NCI-H2081 treated with DMSO at 0.1 percent for 48 hours (cell line): ENCODE data around the gene YWHAB.

Experiments
- DNase-seq: peaks from one replicate; lab custom pipeline; 2025; lab: John Stamatoyannopoulos, UW

The YWHAB gene

DNA sequence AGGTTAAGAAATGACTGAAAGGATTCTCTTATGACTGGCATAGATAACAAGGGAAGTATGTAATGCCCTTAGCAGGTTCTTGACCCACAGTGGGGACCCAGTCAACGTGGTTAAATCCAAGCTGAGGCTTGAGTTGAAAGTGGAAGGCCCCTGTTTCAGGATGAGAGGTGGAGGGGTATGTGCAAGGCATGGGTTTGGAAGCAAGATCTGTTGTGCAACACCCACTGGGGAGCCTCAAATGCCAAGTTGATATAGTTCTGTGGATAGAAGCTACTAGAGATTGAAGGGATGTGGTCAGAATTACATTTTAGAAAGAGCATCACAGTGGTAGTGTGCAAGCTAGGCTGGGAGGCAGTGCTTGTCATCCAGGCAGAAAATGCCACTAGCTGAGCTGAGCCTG is 29.4 kb downstream of the YWHAB start:
- no peak for DNase-seq

DNA sequence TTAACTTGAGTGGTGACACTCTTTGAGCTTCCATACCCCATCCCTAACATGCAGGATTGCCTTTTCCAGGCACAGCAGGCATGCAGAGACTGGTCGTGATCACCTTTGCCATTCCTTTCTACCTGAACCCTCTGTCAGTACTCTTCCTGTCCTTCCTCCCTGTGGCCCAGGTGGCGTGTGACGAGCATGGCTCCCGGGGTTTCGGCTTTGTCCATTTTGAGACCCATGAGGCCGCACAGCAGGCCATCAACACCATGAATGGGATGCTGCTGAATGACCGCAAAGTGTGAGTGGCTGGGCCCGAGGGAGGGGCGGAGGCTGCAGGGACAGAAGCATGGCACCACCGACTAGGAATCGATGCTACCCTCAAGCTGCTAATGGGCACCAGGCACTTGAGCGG is 31.1 kb downstream of the YWHAB start:
- DNase-seq = no peak

DNA sequence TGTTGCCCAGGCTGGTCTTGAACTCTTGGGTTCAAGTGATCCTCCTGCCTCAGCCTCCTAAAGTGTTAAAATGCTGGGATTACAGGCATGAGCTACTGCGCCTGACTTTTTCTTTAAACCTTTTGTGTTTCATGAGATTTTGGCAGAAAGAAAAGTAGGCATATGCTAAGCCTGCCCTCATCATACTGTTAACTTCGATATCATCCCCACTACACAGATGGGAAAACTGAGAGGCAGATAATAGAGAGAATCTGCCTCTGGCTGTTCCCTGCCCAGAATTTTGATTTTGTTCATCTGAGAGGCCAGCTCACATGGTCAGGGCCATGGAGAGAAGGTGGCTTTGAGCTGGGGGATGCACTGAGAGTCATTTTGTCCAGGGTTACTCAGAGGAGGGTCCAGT is 31.9 kb downstream of the YWHAB start:
- DNase-seq = no peak

DNA sequence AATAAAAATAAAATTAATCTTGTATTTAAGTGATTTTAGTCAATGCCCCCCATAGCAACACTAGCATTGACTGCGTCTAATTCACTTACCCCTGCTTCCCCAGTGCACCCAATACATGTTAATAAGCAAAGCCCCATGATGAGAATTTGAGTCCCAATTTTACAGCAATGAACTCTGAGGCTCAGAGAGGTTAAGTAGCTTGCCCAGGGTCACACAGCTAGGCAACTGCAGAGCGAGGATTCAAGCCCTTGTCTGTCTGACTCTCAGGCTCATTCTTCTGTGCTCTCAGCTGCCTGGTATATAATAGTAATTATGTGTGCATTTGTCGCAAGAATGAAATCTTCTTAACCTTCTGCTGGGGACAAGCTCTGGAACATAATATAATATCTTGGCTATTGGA is 32.8 kb downstream of the YWHAB start:
- DNase-seq = no peak

DNA sequence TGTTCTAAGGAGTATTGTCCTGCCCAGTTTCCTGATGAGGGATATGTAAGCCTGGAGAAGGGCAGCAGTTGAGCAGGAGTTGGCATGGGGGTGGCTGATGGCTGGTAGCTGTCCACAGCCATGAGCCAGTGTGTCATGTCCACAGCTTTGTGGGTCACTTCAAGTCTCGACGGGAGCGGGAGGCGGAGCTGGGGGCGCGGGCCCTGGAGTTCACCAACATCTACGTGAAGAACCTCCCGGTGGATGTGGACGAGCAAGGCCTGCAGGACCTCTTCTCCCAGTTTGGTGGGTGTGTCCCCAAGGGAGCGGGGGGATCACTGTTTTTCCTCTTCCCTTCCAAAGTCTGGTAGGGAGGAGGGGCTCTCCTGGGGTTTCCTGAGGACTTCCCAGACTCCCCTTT is 33.3 kb downstream of the YWHAB start:
- DNase-seq = no peak

DNA sequence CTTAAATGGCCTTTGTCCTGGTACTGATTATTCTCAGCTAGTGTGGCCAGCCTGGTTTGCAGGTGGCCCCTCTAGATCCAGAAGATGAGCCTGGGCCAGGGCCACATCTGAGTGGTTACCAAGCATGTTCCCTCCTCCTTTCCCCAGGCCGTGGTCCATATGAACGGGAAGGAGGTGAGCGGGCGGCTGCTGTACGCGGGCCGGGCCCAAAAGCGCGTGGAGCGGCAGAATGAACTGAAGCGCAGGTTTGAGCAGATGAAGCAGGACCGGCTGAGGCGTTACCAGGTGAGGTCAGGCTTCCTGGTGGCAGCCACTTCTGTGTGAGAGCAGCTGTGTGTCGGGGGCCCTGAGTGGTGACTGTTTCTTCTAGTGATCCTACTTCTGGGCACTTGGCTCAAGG is 35.9 kb downstream of the YWHAB start:
- no peak for DNase-seq

DNA sequence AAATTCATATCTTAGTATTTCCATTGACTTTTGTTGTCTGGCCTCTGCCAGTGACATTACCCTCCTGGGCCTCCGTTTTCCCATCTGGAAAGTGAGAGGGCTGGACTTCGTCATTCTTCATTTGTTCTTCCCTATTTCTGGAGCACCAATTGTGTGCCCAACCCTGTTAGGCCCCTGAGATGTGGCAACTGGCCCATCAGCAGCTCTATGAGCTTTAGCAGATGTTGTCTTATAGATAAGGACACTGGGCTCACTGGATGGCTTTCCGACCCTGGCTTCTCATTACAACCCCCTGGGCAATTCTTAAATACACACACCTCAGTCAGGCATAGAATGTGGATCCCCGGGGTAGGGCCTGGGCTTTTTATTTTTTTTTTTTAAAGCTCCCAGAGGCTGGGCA is 39.0 kb downstream of the YWHAB start:
- DNase-seq = no peak

DNA sequence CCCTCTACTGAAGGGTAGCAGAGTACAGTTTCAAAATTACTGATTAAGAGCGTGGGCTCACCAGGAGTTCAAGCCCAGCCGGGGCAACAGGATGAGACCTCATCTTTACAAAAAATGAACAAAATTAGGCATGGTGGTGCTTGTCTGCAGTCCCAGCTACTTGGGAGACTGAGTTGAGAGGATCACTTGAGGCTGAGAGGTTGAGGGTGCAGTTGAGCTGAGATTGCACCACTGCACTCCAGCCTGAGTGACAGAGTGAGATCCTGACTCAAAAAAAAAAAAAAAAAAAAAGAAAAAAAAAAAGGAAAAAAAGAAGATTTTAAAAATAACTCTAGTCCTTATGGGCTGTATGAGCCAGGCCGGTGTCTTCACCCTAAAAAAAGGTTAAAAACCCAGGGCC is 43.1 kb downstream of the YWHAB start:
- no peak for DNase-seq

DNA sequence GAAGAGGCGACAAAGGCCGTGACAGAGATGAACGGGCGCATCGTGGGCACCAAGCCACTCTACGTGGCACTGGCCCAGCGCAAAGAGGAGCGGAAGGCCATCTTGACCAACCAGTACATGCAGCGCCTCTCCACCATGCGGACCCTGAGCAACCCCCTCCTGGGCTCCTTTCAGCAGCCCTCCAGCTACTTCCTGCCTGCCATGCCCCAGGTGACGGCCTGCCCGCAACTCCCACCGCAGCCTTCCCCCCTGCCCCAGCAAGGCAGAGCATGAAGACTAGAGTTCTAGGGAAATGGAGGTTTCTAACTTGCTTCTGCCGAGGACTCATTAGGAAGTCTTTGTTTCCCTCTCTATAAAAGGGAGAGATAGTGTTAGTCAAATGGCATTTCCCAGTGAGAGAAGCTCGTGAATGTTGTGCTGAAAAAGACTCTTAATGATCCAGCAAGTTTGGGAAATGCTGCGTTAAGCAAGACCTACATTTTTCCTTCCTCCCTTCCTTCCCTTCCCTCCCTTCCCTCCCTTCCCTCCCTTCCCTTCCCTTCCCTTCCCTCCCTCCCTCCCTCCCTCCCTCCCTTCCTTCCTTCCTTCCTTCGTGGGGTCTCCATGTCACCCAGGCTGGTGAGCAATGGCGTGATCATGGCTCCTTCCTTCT is 45.1 kb downstream of the YWHAB start:
- DNase-seq = no peak

DNA sequence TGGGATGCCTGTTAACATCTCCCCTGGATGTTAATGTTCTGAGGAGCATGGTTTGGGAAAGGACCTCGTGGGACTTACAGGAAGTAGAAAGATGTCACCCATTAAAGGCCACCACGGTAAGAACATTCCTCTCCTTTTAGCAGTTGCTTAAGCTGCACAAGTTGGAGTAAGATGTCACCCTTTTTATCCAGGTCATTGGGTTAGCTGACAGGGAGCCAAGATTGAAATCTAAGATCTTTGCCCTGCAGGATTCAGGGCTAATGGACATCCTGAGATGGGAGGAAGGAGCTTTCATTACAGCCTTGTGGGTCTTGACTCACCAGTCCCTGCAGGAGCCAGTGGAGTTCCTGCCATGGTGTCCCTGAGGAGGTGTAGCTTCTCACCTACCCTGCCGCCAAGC is 46.4 kb downstream of the YWHAB start:
- no peak for DNase-seq

DNA sequence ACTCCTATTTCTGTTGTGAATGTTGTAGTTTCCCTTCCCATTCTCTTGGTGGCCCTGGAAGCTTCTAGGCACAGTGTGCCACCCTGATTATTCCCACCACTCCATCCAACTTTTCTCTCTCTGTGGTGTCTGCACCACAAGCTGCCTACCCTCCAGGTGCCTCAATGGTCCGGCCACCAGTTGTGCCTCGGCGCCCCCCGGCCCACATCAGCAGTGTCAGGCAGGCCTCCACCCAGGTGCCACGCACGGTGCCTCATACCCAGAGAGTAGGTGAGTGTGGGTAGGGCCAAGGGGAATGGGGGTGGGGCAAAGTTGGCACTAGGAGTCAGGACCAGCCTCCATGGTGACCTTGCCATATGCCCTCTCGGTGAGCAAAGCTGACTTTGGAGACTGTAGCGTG is 47.4 kb downstream of the YWHAB start:
- no peak for DNase-seq

DNA sequence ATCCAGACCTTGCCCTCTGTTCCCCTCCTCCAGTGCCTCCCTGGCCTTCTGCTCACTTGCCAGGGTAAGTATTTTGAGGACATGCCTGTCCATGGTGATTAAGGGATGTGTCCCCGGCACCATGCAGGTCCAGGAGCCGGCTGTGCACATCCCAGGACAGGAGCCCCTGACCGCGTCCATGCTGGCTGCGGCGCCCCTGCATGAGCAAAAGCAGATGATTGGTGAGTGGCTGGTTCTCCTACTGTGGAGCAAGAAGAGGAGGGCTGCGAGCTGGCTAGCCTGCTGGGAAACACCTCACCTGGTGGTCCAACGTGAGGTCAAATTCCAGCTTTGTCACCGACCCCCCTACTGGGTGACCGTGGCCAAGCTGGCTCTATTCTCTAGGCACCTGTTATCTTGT is 51.0 kb downstream of the YWHAB start:
- no peak for DNase-seq

DNA sequence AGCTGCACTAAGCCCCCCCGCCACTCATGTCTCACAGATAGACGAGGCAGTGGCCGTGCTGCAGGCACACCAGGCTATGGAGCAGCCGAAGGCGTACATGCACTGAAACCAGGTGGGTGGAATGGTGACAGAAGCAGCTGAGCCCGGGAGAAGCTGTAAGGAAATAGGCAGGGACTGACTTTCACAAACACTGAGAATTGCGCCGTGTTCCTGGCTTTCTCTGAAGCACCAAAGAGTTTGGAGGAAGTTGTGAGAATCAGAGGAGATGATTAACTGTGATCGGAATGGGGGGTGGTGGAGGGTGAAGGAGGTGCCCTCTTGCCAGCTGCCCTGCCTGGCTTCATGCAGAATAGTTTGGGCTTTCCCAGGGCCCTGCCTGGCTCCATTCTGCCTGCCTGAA is 53.1 kb downstream of the YWHAB start:
- no peak for DNase-seq

DNA sequence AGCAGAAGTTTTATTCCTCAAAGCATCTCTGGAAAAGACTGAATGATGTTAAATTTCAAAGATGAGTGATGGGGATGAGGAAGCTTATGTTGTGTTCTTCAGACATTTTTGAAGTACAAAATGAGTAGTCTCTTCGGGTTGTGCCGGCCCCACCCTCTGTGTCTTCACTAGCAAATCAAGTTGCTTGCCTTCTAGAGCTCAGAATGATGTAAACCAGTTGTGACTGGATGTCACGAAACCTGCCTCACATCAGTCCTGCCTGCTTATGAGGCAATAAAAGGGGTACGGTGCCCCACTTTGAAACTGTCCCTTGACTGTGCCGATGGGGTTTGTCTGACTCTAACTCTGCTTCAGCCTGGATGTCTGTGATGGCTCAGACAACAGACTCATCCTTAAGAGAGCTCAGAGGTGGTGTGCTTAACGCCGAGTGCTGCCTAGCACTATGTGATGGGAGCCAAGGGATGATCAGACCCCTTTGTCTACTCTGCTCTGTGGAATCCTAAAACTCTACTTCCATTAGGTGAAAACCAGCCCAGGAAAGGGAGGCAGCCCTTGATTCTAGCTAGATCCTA is 55.7 kb downstream of the YWHAB start:
- DNase-seq = no peak

DNA sequence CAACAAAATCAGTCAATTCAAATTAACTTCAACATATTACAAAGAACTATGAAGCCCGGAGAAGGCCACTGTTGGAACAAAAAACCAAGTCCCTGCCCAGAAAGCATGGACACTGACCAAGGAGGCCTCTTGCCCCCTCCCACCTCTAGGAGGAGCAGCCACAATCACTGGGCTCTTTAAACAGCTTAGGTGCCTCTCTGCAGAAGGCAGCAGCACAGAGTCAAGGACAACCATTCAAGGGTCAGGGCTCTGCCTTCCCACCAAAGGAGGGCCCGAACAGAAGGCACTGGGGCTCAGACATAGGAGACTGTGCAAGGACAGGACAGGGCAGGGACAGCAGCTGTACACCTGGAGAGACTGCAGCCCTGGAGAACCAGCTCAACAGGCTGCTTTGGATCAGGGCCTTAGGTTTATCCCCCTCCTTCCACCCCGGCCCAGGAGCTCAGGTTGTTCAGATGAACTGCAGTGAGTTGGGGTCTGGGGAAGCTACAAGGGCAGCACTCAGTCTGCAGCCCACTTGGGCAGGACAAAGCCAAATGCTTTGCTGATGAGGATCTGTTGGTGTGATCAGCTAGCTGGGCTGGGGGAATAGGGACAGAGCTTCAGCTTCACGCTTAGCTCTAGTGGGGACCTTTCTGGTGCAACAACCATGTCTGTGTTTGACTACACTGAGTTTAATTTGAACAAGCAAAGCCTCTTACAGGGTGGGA is 56.9 kb downstream of the YWHAB start:
- DNase-seq = no peak

DNA sequence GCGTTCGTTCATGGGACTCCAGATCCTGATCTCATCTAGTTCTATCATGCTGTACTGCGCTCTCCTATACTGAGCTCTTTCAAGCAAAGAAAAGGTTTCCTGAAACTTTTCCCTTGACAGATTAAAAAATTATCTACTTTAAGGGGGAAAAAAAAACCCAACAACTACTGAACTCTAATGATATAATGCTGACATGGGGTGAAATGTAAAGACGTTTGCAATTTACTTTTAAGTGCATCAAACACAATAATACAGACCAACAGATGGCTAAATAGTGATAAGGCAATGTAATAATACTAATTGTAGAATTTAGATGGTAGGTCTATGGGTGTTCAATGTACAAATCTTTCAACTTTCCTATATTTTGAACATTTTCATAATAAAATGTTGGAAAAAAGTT is 58.3 kb downstream of the YWHAB start:
- DNase-seq = no peak

DNA sequence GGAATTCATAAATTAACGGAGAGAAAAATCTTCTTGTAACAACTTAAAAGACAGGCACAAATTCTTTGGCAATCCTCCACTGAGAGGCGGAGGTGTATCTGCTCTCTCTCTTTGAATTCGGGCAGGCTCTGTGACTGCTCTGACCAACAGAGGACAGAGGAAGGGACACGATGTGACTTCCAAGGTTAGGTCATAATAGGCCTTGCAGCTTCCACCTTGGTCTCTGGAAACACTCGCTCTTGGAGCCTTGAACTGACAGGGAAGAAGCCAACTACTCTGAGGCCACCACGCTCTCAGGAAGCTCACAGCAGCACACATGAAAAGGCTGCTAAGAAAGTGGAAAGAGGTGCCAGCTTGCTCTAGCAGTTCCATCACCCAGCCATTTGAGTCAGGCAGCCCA is 59.8 kb downstream of the YWHAB start:
- DNase-seq = no peak

DNA sequence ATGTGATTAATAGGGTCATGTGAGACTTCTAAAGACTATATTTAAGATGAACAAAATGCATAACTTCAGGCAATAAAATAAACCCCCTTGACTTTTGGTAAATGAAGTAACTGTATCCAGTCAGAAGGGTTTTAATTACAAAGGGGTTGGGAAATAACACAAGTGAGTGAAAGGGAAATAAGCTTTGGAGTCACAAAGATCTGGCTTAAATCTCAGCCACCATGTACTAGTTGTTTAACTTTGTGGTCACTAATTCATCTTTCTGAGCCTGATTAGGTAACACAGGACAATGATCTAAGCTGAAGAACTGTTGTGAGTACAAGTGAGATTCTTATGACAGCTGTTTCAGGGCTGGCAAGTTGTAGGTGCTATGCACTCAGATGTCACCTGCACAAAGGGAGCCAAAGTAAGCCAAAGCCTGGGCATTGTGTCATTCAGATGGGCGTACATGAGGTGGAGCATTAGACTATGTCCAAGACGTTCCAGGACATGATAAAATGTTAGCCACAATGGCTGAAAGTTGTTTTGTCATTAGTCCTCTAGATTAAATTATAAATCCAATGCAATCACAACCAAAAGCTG is 60.9 kb downstream of the YWHAB start:
- DNase-seq = no peak

DNA sequence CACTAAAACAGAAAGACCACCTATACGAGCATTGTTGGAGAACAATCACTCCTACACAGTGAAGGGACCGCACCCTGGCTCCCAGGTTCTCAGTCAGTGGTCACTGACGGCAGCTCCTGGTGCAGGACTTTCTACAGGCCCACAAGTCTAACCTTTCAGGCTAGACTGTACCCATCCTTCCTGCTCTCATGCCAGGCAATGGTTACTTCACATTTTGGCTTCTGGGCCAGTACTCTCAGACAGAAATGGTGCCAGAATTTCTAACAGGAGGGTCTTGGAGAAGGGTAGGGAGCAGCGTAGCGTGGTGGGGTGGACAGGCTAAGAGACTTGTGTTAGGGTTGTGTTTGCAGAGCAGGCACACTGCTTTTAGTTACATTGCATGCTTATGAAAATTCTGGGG is 62.6 kb downstream of the YWHAB start:
- DNase-seq = no peak

DNA sequence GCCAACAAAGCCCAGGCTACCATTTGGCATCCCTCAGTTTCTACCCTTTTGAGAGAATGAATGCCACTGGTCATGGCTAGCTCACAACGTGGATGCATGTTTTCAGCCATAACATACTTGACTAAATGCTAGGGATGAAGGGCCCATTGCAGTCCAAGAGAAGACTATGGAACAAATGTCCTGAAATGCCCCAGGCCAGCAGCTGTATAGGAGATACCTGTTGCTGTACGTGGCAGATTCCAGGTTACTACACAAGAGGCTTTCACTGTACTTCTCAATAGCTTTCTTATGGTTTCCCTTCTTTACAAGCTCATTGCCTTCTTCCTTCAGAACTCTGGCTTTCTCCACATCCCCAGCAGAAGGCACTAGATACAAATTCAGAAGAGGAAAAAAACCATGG is 63.0 kb downstream of the YWHAB start:
- DNase-seq = no peak

DNA sequence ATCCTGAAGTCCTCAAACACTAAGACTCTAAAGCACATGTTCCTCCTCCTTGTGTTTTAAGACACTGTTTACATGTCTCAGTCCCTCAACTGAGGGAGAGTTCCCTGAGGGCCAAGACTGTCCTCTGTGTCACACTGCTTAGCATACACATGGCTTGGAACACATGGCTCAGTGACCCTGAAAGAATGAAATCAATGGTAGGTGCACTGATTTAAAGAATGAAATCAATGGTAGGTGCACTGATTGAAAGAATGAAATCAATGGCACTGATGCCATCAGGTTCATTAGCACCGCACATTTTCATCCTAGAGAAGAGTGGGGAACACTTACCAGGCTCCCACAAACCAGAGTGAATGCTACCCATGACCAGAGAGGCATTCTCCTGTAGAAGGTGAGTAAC is 64.9 kb downstream of the YWHAB start:
- no peak for DNase-seq

DNA sequence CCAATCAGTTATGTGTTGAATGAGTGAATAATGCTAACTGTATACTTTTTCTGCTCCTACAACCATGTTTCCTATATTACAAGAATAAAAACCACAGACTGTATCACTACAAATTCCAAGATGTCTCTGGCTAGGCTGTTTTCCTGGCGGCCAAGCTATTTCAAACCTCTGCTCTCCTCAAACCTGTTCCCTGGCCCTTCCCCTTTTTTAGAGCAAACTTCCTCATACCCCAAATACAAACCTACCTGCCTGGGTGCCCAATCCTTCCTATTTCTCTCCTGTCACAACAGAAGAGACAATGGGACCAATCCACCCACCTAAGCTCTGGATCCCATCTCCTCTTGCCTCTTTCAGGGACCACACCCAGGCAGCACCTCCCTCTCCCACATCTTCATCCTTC is 67.2 kb downstream of the YWHAB start:
- no peak for DNase-seq

DNA sequence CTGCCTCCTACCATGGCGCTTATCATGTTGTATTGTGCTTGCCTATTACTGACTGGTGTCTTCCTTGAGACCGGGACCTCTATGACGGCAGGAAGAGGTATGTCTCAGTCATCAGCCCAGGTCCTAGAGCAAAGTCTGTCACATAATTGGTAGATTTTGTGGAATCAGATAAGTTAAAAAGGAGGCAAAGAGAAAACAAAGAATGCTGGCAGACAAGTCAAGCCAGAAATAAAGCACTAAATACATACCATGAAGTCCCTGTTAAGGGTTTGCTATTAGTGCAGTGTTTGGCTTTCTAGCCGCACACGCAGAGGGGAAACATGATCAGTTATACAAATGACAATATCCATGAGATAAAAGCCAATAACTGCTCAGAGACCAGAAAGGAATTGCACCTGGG is 68.7 kb downstream of the YWHAB start:
- no peak for DNase-seq

DNA sequence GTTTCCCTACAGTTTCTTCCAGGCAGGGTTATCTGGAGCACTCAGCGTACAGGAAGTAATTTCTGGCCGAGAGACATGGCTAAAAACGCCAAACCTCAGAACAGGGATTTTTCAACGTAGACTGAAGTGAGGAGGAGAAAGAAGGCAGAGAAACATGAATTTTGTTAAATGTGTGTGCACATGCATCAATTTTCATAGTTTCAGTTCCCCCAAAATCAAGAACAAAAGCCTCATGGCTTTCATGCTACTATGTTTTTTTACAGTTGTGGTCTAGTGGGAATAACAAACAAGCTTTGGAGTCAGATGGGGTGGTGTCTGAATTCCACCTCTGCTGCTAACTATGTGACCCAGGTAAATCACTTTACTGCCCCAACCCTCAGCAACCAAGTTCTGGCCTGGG is 69.8 kb downstream of the YWHAB start:
- no peak for DNase-seq
